Caco-2 (cell line): Measurements from ENCODE around the gene KCNAB1. TPM values are rescaled to one million over a fixed set of nuclear protein-coding genes. Genes with fewer than 3 reads are reported as not detected.

Source experiments
- BruUV-seq: library from RNA; stranded (reverse); fragments of 400-500 nt; replicated peaks from 2 replicates; lab custom pipeline; 2021; lab: Mats Ljungman, UMichigan
- CTCF ChIA-PET: fragments of 300-600 bp; sonication (Branson Sonifier 250); formaldehyde crosslinking; loops from one replicate; lab custom pipeline; 2022; ENCODE audit warnings: antibody characterized with exemption; lab: Charles Lee
- POLR2A ChIA-PET: fragments of 300-600 bp; sonication (Branson Sonifier 250); formaldehyde crosslinking; loops from one replicate; lab custom pipeline; 2022; ENCODE audit warnings: antibody characterized with exemption; lab: Charles Lee
- DNase-seq, 2 experiments: peaks; one replicate each; pipeline versions ENCODE4 v3.0.0 to v3.0.0-alpha.2; 2020 to 2022
- H3K27me3 ChIP-seq: replicated peaks from 2 replicates; pipeline ENCODE4 v1.6.0; 2011; ENCODE audit warnings: low read length; ENCODE audit not compliant: control insufficient read depth, insufficient read depth
- H3K36me3 ChIP-seq: 2 replicates; pipeline ENCODE4 v1.5.1; 2011; ENCODE audit warnings: low read length; ENCODE audit not compliant: control insufficient read depth, insufficient read depth
- H3K4me1 ChIP-seq: fragments of 250-450 bp; sonication (Bioruptor Pico); 2 replicates; pipeline ENCODE4 v1.5.1; 2020; ENCODE audit warnings: mild to moderate bottlenecking
- H3K4me3 ChIP-seq: 2 replicates; pipeline ENCODE4 v1.5.1; 2011; ENCODE audit warnings: low read depth, mild to moderate bottlenecking, control low read depth, low read length
- H3K9me3 ChIP-seq: fragments of 250-450 bp; sonication (Bioruptor Pico); 2 replicates; pipeline ENCODE4 v1.5.1; 2020; ENCODE audit warnings: mild to moderate bottlenecking, moderate library complexity
- H3K27ac Mint-ChIP-seq: one replicate; pipeline ENCODE4 v1.8.0; 2022; ENCODE audit warnings: mixed read lengths; ENCODE audit not compliant: unreplicated experiment
- H3K27me3 Mint-ChIP-seq: one replicate; pipeline ENCODE4 v1.8.0; 2022; ENCODE audit warnings: mixed read lengths; ENCODE audit not compliant: insufficient read depth, unreplicated experiment
- H3K36me3 Mint-ChIP-seq: one replicate; pipeline ENCODE4 v1.8.0; 2022; ENCODE audit warnings: mild to moderate bottlenecking, mixed read lengths; ENCODE audit not compliant: insufficient read depth, unreplicated experiment
- H3K4me1 Mint-ChIP-seq: one replicate; pipeline ENCODE4 v1.8.0; 2022; ENCODE audit warnings: low read depth, mixed read lengths; ENCODE audit not compliant: unreplicated experiment
- H3K4me3 Mint-ChIP-seq: one replicate; pipeline ENCODE4 v1.8.0; 2022; ENCODE audit warnings: mild to moderate bottlenecking, moderate library complexity, mixed read lengths; ENCODE audit not compliant: unreplicated experiment
- H3K9me3 Mint-ChIP-seq: one replicate; pipeline ENCODE4 v1.8.0; 2022; ENCODE audit warnings: mixed read lengths; ENCODE audit not compliant: unreplicated experiment
- CTCF ChIP-seq, 2 experiments: fragments of 200-600 bp in 1 of 2; IDR thresholded peaks; 1 replicate in 1 of 2; 2 replicates in 1 of 2; pipeline versions ENCODE4 v1.5.1 to v1.8.0; 2011 to 2022; ENCODE audit warnings: antibody characterized with exemption in 1 of 2, control low read depth in 1 of 2, inconsistent platforms in 1 of 2, low read depth in 1 of 2, low read length in 1 of 2, mild to moderate bottlenecking in 1 of 2, moderate library complexity in 1 of 2; ENCODE audit not compliant: insufficient read depth in 1 of 2, severe bottlenecking in 1 of 2, unreplicated experiment in 1 of 2
- intact Hi-C: fragments of 100-400 bp; cut with micrococcal nuclease; formaldehyde crosslinking; loops from one replicate; pipeline ENCODE4 v1.10.0; 2022; ENCODE audit not compliant: unreplicated experiment
- total RNA-seq: library from RNA; stranded (reverse); gene quantifications from 2 replicates; pipeline ENCODE4 v1.2.3, GENCODE V29; 2022

KCNAB1 gene
- total RNA-seq, 1 experiment from 2014 or later: 0.14 TPM

- BruUV-seq: no TSS peak
- Mint-ChIP-seq H3K27ac (no peak overlapping the region), H3K36me3 (no peaks in the 10 kb centered on the region), H3K4me3 (no peak overlapping the region), H3K27me3 (peaks cover 6% of the 10 kb centered on the region), H3K9me3 (no peaks in the 10 kb centered on the region), H3K4me1 (no peaks in the 10 kb centered on the region)
- ChIA-PET CTCF (no interaction called here), POLR2A (no interaction called here)
- no peak for DNase-seq
- Histone ChIP-seq H3K36me3 (no peaks in the 10 kb centered on the region), H3K9me3 (no peaks in the 10 kb centered on the region), H3K4me1 (no peaks in the 10 kb centered on the region), H3K4me3 (no peak overlapping the region), H3K27me3 (no peaks in the 10 kb centered on the region)
- intact Hi-C loops: no loop called here
- no peak for TF ChIP-seq CTCF (IDR thresholded peaks at IDR 0.05; ENCODE audit: insufficient read depth in 1 of 2, low read depth in 1 of 2, low read length in 1 of 2, severe bottlenecking in 1 of 2, unreplicated experiment in 1 of 2)
These were observed 368.4 kb downstream of the KCNAB1 start for GRCh38 chr3:156488767-156489166.

GRCh38 chr3:156489462-156489911 lies 369.1 kb downstream of the KCNAB1 start:
- Histone ChIP-seq H3K27me3 (no peaks in the 10 kb centered on the region), H3K36me3 (no peaks in the 10 kb centered on the region), H3K4me3 (no peak overlapping the region), H3K9me3 (no peaks in the 10 kb centered on the region), H3K4me1 (no peaks in the 10 kb centered on the region)
- no TSS peak for BruUV-seq
- intact Hi-C loops: no loop called here
- H3K36me3 Mint-ChIP-seq: no peaks in the 10 kb centered on the region
- no peak for TF ChIP-seq CTCF (IDR thresholded peaks at IDR 0.05; ENCODE audit: insufficient read depth in 1 of 2, low read depth in 1 of 2, low read length in 1 of 2, severe bottlenecking in 1 of 2, unreplicated experiment in 1 of 2)
- peaks cover 6% of the 10 kb centered on the region for H3K27me3 Mint-ChIP-seq
- CTCF ChIA-PET: no interaction called here
- no peaks in the 10 kb centered on the region for H3K9me3 Mint-ChIP-seq
- H3K27ac Mint-ChIP-seq: no peak overlapping the region
- DNase-seq: no peak
- POLR2A ChIA-PET: no interaction called here
- no peaks in the 10 kb centered on the region for H3K4me1 Mint-ChIP-seq
- no peak overlapping the region for H3K4me3 Mint-ChIP-seq

GRCh38 chr3:156491192-156491591 lies 370.8 kb downstream of the KCNAB1 start:
- no peaks in the 10 kb centered on the region for H3K4me1 Mint-ChIP-seq
- peaks cover 3% of the 10 kb centered on the region for H3K27me3 Mint-ChIP-seq
- POLR2A ChIA-PET: no interaction called here
- H3K4me3 Mint-ChIP-seq: no peak overlapping the region
- no peaks in the 10 kb centered on the region for H3K27me3 ChIP-seq
- no peak for TF ChIP-seq CTCF (IDR thresholded peaks at IDR 0.05; ENCODE audit: insufficient read depth in 1 of 2, low read depth in 1 of 2, low read length in 1 of 2, severe bottlenecking in 1 of 2, unreplicated experiment in 1 of 2)
- CTCF ChIA-PET: no interaction called here
- intact Hi-C loops: no loop called here
- H3K9me3 Mint-ChIP-seq: peaks cover 3% of the 10 kb centered on the region
- H3K36me3 Mint-ChIP-seq: no peaks in the 10 kb centered on the region
- BruUV-seq: no TSS peak
- no peak overlapping the region for H3K27ac Mint-ChIP-seq
- H3K4me3 ChIP-seq: no peak overlapping the region
- H3K4me1 ChIP-seq: no peaks in the 10 kb centered on the region
- no peaks in the 10 kb centered on the region for H3K36me3 ChIP-seq
- no peaks in the 10 kb centered on the region; the same call in 1 of the 2 replicates for H3K9me3 ChIP-seq
- no peak for DNase-seq
